ENCODE measurements around the gene TEX264. TPM values are rescaled to one million over a fixed set of nuclear protein-coding genes. Genes with fewer than 3 reads are reported as not detected.

TEX264 gene
- total and polyA plus RNA-seq, 2 of the 13 experiments (the other 11 are each of a cell fraction or from before 2014, with no cell fraction given) = 35.2 to 52.1 TPM

- peak; percentile 61; the same call in 1 of the 2 replicates for TF ChIP-seq CSRNP1 (CRISPR knock-in tag; IDR thresholded peaks at IDR 0.05)
- TF ChIP-seq ZNF772 (CRISPR knock-in tag; IDR thresholded peaks at IDR 0.05) = peak; percentile 82; the same call in 1 of the 2 replicates
- TF ChIP-seq ZNF672 (CRISPR knock-in tag; IDR thresholded peaks at IDR 0.05) = no peak
- TF ChIP-seq SKI (IDR thresholded peaks at IDR 0.05; ENCODE audit: partially characterized antibody) = no peak
- 0 out of 2 replicates have a peak, but pooled peaks have one; percentile 43 for TF ChIP-seq POGK (CRISPR knock-in tag; conservative IDR thresholded peaks at IDR 0.05)
- TF ChIP-seq ARID5B (CRISPR knock-in tag; IDR thresholded peaks at IDR 0.05) = peak; percentile 58; the same call in 1 of the 2 replicates
- TF ChIP-seq ZBTB44 (CRISPR knock-in tag; IDR thresholded peaks at IDR 0.05) = peak; percentile 93; the same call in 1 of the 2 replicates
- TF ChIP-seq MIXL1 (CRISPR knock-in tag; IDR thresholded peaks at IDR 0.05) = 0 out of 2 replicates have a peak, but pooled peaks have one; percentile 59
- TF ChIP-seq UBTF (CRISPR knock-in tag; IDR thresholded peaks at IDR 0.05) = no peak
- TF ChIP-seq ZNF777 (CRISPR knock-in tag; IDR thresholded peaks at IDR 0.05) = no peak
- TF ChIP-seq JDP2 (CRISPR knock-in tag; IDR thresholded peaks at IDR 0.05; ENCODE audit: borderline replicate concordance) = peak; percentile 40; the same call in 1 of the 2 replicates
- TF ChIP-seq HOXA7 (CRISPR knock-in tag; IDR thresholded peaks at IDR 0.05) = 0 out of 2 replicates have a peak, but pooled peaks have one; percentile 45
- no peak for TF ChIP-seq TOPORS (CRISPR knock-in tag; IDR thresholded peaks at IDR 0.05)
- peak; percentile 82 for TF ChIP-seq ZNF430 (CRISPR knock-in tag; IDR thresholded peaks at IDR 0.05)
- TF ChIP-seq MXD4 (CRISPR knock-in tag; IDR thresholded peaks at IDR 0.05) = peak; percentile 71; the same call in 1 of the 2 replicates
- peak; percentile 95 for TF ChIP-seq ZSCAN9 (CRISPR knock-in tag; IDR thresholded peaks at IDR 0.05; ENCODE audit: borderline replicate concordance)
- TF ChIP-seq SIX4 (CRISPR knock-in tag; IDR thresholded peaks at IDR 0.05) = peak; percentile 70
Observed at GRCh38 chr3:51706788-51707731, 36.0 kb downstream of the TEX264 start, which contains the start of gene GRM2 (continued).
